ENCODE results near the gene SKIDA1.

SKIDA1 gene

DNA sequence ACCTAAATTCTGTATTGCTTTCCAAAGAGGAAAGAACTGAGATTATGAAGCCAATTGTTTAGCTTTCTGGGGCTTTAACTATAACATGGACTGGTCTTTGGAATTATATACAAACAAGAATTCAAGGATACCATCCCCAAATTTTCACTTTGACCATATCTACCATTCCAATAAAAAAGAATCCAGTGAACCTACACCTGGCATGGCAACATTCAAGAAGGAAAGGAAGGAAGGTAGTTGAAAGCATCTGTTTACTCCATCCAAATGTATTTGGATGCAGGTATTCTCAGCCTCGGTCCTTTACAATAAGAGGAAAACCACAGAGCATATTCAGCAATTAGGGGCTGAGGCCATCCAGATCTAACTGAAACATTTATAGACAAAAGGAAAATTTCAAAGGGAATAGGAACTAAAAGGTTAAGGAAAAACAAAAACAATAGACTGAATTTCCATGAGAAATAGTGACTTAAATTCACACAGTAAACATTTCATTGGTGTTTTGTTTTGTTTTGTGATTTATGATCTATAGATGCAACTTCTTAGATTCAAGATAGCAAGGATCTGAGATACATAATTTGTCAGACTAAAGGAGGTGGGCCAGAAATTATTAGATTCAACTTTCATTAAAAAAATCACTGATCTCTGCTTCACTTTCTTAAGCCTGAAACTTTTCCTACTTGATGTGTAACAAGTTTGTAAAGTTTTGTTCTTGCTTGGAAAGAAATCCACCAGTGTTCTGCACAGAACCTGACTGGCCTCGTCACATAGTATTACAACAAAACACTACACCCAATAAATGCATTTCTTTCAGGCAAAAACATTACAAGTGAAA lies 12.7 kb downstream of the SKIDA1 start:
- no peak for ATAC-seq
- TF ChIP-seq, protein P1, sequence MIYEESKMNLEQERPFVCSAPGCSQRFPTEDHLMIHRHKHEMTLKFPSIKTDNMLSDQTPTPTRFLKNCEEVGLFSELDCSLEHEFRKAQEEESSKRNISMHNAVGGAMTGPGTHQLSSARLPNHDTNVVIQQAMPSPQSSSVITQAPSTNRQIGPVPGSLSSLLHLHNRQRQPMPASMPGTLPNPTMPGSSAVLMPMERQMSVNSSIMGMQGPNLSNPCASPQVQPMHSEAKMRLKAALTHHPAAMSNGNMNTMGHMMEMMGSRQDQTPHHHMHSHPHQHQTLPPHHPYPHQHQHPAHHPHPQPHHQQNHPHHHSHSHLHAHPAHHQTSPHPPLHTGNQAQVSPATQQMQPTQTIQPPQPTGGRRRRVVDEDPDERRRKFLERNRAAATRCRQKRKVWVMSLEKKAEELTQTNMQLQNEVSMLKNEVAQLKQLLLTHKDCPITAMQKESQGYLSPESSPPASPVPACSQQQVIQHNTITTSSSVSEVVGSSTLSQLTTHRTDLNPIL (CRISPR knock-in tag; IDR thresholded peaks at IDR 0.05; ENCODE audit: low read depth), result no peak
- TF ChIP-seq TSHZ2 (CRISPR knock-in tag; IDR thresholded peaks at IDR 0.05), result no peak
- no peak for TF ChIP-seq ZNF565 (CRISPR knock-in tag; conservative IDR thresholded peaks at IDR 0.05; ENCODE audit: low read depth)
- TF ChIP-seq ZFP3 (CRISPR knock-in tag; IDR thresholded peaks at IDR 0.05), result no peak
- no peak for TF ChIP-seq ZC3H10 (CRISPR knock-in tag; IDR thresholded peaks at IDR 0.05)
- TF ChIP-seq, protein P2, sequence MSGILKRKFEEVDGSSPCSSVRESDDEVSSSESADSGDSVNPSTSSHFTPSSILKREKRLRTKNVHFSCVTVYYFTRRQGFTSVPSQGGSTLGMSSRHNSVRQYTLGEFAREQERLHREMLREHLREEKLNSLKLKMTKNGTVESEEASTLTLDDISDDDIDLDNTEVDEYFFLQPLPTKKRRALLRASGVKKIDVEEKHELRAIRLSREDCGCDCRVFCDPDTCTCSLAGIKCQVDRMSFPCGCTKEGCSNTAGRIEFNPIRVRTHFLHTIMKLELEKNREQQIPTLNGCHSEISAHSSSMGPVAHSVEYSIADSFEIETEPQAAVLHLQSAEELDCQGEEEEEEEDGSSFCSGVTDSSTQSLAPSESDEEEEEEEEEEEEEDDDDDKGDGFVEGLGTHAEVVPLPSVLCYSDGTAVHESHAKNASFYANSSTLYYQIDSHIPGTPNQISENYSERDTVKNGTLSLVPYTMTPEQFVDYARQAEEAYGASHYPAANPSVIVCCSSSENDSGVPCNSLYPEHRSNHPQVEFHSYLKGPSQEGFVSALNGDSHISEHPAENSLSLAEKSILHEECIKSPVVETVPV (CRISPR knock-in tag; IDR thresholded peaks at IDR 0.05), result no peak
- TF ChIP-seq ZNF8 (CRISPR knock-in tag; IDR thresholded peaks at IDR 0.05), result no peak
- TF ChIP-seq POU6F1 (CRISPR knock-in tag; IDR thresholded peaks at IDR 0.05; ENCODE audit: borderline replicate concordance, low read depth), result no peak
- no peak for TF ChIP-seq ARNTL (CRISPR knock-in tag; IDR thresholded peaks at IDR 0.05; ENCODE audit: borderline replicate concordance, low read depth)
- no peak for TF ChIP-seq ESRRG (CRISPR knock-in tag; IDR thresholded peaks at IDR 0.05)
- TF ChIP-seq CSDC2 (CRISPR knock-in tag; IDR thresholded peaks at IDR 0.05), result no peak
- TF ChIP-seq TOX (CRISPR knock-in tag; IDR thresholded peaks at IDR 0.05; ENCODE audit: borderline replicate concordance), result no peak
- no peak for TF ChIP-seq PPARA (CRISPR knock-in tag; IDR thresholded peaks at IDR 0.05; ENCODE audit: borderline replicate concordance)
- no peak for TF ChIP-seq PATZ1 (CRISPR knock-in tag; IDR thresholded peaks at IDR 0.05; ENCODE audit: borderline replicate concordance)
- no peak for TF ChIP-seq BACH2 (CRISPR knock-in tag; IDR thresholded peaks at IDR 0.05; ENCODE audit: borderline replicate concordance)
- TF ChIP-seq SNAI2 (CRISPR knock-in tag; IDR thresholded peaks at IDR 0.05), result no peak

DNA sequence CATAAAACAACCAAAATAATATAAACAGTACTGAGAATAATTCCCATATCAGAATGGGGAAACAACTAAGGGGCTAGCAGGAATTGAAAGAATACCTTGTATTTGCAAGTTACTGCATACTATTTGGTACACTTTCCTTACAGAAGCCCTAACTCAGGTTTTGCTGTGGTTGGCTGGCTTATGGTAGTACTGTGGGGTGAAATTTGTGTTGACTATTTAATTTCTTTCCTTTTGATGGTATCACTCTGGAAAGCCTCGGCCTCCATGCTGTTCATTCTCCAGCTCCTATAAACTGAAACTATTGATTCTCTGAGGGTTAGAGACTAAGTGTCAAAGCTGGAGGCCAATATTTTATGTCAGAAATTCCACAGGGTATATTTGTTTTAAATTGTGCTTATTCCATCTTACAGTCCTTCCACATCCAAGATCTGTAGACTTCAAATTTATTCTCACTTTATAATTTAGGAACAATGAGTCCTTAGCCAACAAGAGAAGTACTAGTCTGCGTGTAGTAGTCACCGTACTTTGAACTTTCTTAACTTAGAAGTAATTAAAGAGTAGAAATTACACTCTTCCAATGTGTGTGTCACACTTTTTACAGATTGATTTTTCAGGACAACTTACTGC lies 13.4 kb downstream of the SKIDA1 start:
- TF ChIP-seq RARB (CRISPR knock-in tag; IDR thresholded peaks at IDR 0.05) (no peak), TSHZ2 (CRISPR knock-in tag; IDR thresholded peaks at IDR 0.05) (no peak), ARNTL (CRISPR knock-in tag; IDR thresholded peaks at IDR 0.05; ENCODE audit: borderline replicate concordance, low read depth) (no peak), CSDC2 (CRISPR knock-in tag; IDR thresholded peaks at IDR 0.05) (no peak)

More for the DNA sequence above, 13.4 kb downstream of the SKIDA1 start:
- ATAC-seq, result no peak
